ENCODE data around the gene ANKS3. TPM values are rescaled to one million over a fixed set of nuclear protein-coding genes. Genes with fewer than 3 reads are reported as not detected.

ANKS3 gene
- total RNA-seq, 6 experiments from 2014 or later, result 4.7 to 10.7 (median 7.6) TPM

DNA sequence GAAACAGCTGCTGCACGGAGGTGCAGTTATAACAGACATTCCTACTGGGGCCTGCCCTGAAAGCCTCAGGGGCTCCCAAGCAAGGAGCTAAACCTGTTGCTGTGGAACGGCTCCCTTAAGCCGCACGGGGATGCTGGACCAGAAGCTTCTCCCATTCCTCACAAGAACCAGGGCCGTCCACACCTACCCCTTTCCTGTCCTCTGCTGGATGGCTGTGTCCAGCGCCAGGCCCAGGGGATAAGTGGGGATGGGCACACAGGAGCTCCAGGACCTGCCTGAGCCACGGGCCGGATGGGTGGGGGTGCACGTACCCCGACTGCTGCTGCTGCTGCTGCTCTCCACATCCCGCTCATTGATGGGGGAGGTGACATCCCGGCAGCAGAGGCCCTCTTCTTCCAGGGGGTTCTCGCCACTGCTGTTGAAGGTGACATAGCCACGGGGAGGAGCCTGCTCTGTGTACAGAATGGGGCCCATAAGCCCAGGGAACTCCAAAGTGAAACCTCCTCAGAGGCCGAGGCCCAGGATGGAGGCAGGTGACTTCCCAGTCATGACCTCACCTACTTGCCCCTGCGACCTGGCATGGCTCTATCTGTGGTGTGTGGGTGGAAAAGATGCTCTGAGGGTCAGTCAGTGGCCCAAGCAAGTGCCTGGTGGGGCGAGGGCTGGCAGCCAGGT, 32.1 kb downstream of the ANKS3 start:
- no peaks in the 10 kb centered on the region for H3K9me3 ChIP-seq
- intact Hi-C loops (cut with DNase I), result no loop called here
- H3K4me3 ChIP-seq, result no peak overlapping the region
- WGBS (ENCODE audit: insufficient coverage, low coverage, low lambda C conversion rate, missing lambda C conversion rate), result 60% methylated on average over 3 of the region's 17 CpGs
- H3K27ac ChIP-seq, result peak overlapping the region in 2 of 3 donors; percentile 53 to 56
- DNase-seq (peak in 1 of 3 donors; percentile 48), ATAC-seq (peak; percentile 3 to 65 (median 22))
- H3K36me3 ChIP-seq, result peaks cover 0 to 27% (median 7%) of the 10 kb centered on the region in 4 donors
- peaks cover 0 to 18% (median 5%) of the 10 kb centered on the region in 4 donors for H3K4me1 ChIP-seq
- TF ChIP-seq POLR2A (IDR thresholded peaks at IDR 0.05), result no peak
- TF ChIP-seq, protein P1, sequence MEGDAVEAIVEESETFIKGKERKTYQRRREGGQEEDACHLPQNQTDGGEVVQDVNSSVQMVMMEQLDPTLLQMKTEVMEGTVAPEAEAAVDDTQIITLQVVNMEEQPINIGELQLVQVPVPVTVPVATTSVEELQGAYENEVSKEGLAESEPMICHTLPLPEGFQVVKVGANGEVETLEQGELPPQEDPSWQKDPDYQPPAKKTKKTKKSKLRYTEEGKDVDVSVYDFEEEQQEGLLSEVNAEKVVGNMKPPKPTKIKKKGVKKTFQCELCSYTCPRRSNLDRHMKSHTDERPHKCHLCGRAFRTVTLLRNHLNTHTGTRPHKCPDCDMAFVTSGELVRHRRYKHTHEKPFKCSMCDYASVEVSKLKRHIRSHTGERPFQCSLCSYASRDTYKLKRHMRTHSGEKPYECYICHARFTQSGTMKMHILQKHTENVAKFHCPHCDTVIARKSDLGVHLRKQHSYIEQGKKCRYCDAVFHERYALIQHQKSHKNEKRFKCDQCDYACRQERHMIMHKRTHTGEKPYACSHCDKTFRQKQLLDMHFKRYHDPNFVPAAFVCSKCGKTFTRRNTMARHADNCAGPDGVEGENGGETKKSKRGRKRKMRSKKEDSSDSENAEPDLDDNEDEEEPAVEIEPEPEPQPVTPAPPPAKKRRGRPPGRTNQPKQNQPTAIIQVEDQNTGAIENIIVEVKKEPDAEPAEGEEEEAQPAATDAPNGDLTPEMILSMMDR (IDR thresholded peaks at IDR 0.05), result no peak
- no peaks in the 10 kb centered on the region for H3K27me3 ChIP-seq

DNA sequence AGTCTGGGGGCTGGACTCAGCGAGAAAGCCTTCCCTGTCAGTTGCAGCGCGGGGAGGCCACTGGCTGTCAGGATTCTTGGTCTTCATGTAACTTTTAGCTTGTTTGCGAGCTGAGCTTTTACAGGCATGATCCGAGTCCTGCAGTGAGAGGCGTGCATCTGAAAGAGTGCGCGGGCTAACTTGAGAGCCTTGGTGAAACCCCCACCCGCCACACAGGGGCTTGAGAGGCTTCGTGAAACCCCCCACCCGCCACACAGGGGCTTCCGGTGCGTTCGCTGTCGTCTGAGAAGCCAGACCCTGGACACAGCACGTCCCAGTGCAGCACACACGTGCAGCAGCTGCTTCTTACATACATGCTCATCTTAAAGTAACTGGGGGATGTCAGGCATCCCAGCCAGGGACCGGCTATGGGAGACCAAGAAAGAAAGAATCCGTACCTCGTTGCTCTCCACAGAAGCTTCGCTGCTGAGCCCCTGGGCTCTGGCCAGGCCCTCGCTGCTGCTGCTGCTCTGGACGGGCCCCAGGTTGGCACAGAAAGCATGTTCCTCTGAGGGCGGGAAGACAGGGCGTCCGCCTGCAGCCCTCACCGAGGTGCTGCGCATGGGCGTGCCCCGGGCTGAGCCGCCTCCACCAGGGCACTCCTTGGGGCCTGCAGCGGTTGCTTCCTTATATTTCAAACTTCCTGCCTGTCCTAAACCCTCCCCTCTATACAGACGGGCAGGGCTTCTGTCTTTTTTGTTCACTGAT, 32.9 kb downstream of the ANKS3 start:
- DNase-seq (peak in 2 of 3 donors; percentile 75 to 78), ATAC-seq (peak; percentile 17 to 70 (median 52))
- Histone ChIP-seq H3K27ac (peak overlapping the region in 1 of 3 donors; percentile 18), H3K4me3 (no peak overlapping the region), H3K27me3 (no peaks in the 10 kb centered on the region), H3K4me1 (peaks cover 0 to 18% (median 5%) of the 10 kb centered on the region in 4 donors), H3K36me3 (peaks cover 0 to 34% (median 7%) of the 10 kb centered on the region in 4 donors), H3K9me3 (no peaks in the 10 kb centered on the region)
- WGBS (ENCODE audit: insufficient coverage, low coverage, low lambda C conversion rate, missing lambda C conversion rate), result 45% methylated on average over 2 of the region's 33 CpGs
- TF ChIP-seq POLR2A (IDR thresholded peaks at IDR 0.05), result no peak
- TF ChIP-seq, protein P1 (IDR thresholded peaks at IDR 0.05), result no peak
- intact Hi-C loops (cut with DNase I), result no loop called here

DNA sequence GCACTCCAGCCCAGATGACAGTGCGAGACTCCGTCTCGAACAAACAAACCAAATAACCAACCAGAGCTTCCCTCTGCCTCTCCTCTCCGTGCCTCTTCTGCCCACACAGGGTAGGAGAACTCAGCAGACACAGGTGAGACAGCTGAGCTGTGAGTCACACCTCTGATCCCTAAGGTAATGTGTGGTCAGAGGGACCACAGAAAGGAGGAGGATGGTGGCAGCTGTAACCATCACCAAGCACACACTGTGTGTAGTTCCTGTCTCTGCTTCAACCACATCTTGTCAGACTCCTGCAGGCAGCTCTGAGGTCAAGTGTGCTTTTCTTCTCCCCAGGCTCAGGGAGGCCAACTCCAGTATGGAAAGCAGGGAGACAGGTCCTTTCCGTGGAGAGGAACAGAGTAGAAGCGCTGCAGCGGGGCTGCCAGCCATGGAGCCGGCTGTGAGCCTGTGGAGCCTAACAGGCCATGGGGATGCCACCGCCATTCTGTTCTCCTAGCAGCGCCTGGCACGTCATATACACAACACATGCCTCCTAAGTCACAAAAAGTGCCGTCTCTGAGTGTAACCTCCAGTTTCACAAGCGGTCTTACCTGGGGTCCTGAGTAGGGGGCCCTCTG, 33.6 kb downstream of the ANKS3 start:
- Histone ChIP-seq H3K27me3 (no peaks in the 10 kb centered on the region), H3K4me3 (no peak overlapping the region), H3K9me3 (no peaks in the 10 kb centered on the region), H3K36me3 (peaks cover 0 to 34% (median 7%) of the 10 kb centered on the region in 4 donors), H3K27ac (no peak overlapping the region), H3K4me1 (peaks cover 0 to 18% (median 5%) of the 10 kb centered on the region in 4 donors)
- 86% methylated on average over 10 of the region's 13 CpGs for WGBS (ENCODE audit: insufficient coverage, low coverage, low lambda C conversion rate, missing lambda C conversion rate)
- no peak for ATAC-seq
- peak in 1 of 3 donors; percentile 22 for DNase-seq
- intact Hi-C loops (cut with DNase I), result no loop called here
- TF ChIP-seq, protein P1 (IDR thresholded peaks at IDR 0.05), result no peak
- no peak for TF ChIP-seq POLR2A (IDR thresholded peaks at IDR 0.05)

DNA sequence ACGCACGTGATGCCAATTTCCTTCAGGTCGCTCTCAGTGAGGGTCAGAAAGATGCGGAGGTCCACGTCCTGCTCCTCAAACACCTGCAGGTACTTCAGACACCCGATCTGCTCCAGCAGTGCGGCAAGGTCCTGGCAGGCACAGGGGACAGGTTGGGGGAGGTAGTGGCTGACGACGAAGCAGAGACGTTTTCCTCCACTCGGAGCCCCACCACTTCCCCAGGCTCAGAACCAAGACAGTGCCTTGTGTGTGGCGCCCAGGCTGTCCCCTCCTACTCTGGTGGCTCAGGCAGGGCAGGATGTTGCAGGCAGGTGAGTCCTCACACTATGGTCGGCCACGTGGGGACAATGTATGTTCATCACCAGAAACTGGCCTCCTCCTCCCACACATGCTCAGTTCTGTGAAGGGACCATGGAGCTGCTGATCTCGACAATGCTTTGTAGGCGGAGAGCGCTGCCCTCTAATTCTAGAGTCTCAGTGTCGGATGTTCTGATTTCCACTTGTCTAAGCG, 35.0 kb downstream of the ANKS3 start:
- WGBS (ENCODE audit: insufficient coverage, low coverage, low lambda C conversion rate, missing lambda C conversion rate), result 84% methylated on average over 11 of the region's 19 CpGs
- TF ChIP-seq, protein P1 (IDR thresholded peaks at IDR 0.05), result no peak
- no peak for TF ChIP-seq POLR2A (IDR thresholded peaks at IDR 0.05)
- no peak for ATAC-seq
- Histone ChIP-seq H3K27ac (no peak overlapping the region), H3K9me3 (no peaks in the 10 kb centered on the region), H3K4me3 (no peak overlapping the region), H3K4me1 (peaks cover 0 to 22% (median 5%) of the 10 kb centered on the region in 4 donors), H3K27me3 (no peaks in the 10 kb centered on the region), H3K36me3 (peaks cover 0 to 31% (median 4%) of the 10 kb centered on the region in 4 donors)
- intact Hi-C loops (cut with DNase I), result loop anchor here in 1 of 2 donors (5.0 kb wide), 1 partner anchor 248 kb away; no protein-coding TSS in a partner anchor
- DNase-seq, result peak in 1 of 3 donors; percentile 28

Measured in right lobe of liver (tissue), 6 donors.